GM12875 (cell line): Measurements from ENCODE around the gene TC2N.

Experiments
- H3K4me3 ChIP-seq: one replicate; pipeline ENCODE4 v1.5.1; 2011; ENCODE audit warnings: low read depth, low read length, control low read depth
- CTCF ChIP-seq: IDR thresholded peaks from 2 replicates; pipeline ENCODE4 v1.5.1; 2011; ENCODE audit warnings: low read depth, mild to moderate bottlenecking, control low read depth, inconsistent platforms, low read length, moderate library complexity, borderline replicate concordance; ENCODE audit not compliant: insufficient read depth

The TC2N gene

GRCh38 chr14:91844029-91844428 lies 23.3 kb downstream of the TC2N start:
- no peak for TF ChIP-seq CTCF
- no peak overlapping the region for H3K4me3 ChIP-seq

DNA sequence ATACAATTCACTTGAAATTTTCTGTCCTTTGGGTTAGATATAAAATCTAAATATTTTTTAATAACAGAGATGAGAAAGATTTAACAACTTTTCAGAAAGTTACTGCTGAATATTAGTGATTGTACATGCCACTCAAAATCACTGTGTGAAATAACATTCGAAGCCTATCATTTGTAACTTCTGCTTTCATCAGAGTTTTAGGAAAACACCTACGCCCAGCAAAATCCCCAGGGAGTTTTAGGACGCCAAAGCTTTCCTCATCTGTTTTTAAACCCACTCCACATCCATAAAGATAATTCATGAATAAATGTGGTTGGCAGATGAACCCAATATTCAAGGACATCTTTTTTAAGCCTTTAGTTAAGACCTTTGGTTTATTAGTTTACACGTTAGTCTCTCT lies 23.9 kb downstream of the TC2N start:
- TF ChIP-seq CTCF: no peak
- H3K4me3 ChIP-seq: no peak overlapping the region

DNA sequence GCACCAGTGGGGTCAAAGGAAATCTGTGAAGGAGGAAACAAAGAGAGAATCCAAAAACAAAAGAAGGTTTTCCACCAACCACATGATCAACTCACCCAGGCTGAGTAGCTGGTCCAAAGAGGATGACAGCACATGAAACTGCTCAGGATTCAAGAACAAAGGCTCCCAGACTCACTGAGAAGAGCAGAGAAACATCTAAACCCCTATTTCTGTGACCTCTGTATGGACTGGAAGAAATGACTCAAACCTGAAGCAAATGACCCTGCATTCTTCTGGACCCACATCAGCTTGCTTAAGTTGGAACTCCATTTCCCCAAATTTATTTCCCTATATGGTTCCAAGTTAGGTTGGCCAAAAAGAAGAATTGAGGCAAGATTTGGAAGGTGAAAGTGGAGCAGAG lies 26.3 kb downstream of the TC2N start:
- no peak for TF ChIP-seq CTCF
- H3K4me3 ChIP-seq: no peak overlapping the region

DNA sequence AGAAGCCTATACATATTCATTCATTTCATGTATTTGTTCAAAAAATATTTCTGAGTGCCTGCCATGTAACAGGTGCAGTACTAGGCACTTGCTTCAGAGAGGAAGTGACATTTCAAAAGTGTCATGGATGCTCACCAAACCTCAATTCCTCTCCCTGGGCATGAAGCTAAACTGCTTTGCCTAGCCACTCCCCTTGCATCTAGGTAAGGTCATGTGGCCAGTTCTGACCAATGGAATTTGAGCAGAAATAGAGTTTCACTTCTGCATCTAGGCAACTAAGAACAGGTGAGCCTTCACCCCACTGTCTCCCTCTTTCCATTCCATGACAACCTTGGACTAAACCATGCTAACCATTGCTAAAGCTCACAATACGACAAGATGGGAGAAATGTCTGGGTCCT lies 27.6 kb downstream of the TC2N start:
- TF ChIP-seq CTCF: no peak
- H3K4me3 ChIP-seq: no peak overlapping the region

GRCh38 chr14:91837076-91837475 lies 30.3 kb downstream of the TC2N start:
- no peak for TF ChIP-seq CTCF
- H3K4me3 ChIP-seq: peak overlapping the region; percentile 22

- peak overlapping the region; percentile 43 for H3K4me3 ChIP-seq
- TF ChIP-seq CTCF: no peak
Measured at GRCh38 chr14:91835920-91836843, 31.2 kb downstream of the TC2N start.

- no peak for TF ChIP-seq CTCF
- H3K4me3 ChIP-seq: peak overlapping the region; percentile 43
Measured at GRCh38 chr14:91835197-91835919, 32.0 kb downstream of the TC2N start.
